Cardiac fibroblast (primary cell): Measurements from ENCODE around the gene ALDH1L2.

Experiments
- DNase-seq, 2 donors: peaks; one replicate each; pipeline versions ENCODE4 v3.0.0 to v3.0.0-alpha.2; 2010; ENCODE audit warnings: low read depth in 2 of 2
- H3K4me3 ChIP-seq, 2 donors: replicated peaks in 1 of 2; 1 replicate in 1 of 2; 2 replicates in 1 of 2; pipeline ENCODE4 v1.5.1; 2011; ENCODE audit warnings: low read depth in 2 of 2, low read length in 2 of 2, mild to moderate bottlenecking in 2 of 2, moderate library complexity in 1 of 2
- CTCF ChIP-seq: IDR thresholded peaks from one replicate; pipeline ENCODE4 v1.5.1; 2011; ENCODE audit warnings: low read depth, mild to moderate bottlenecking, low read length, inconsistent platforms

ALDH1L2 gene

GRCh38 chr12:105025890-105026289 lies 58.4 kb downstream of the ALDH1L2 start:
- DNase-seq, result peak; percentile 62 to 88
- no peak overlapping the region for H3K4me3 ChIP-seq
- no peak for TF ChIP-seq CTCF

- TF ChIP-seq CTCF, result no peak
- DNase-seq, result no peak
Observed at GRCh38 chr12:105024928-105025327, 59.3 kb downstream of the ALDH1L2 start.

GRCh38 chr12:105020241-105020962 lies 63.9 kb downstream of the ALDH1L2 start:
- no peak for DNase-seq
- TF ChIP-seq CTCF, result no peak
- no peak overlapping the region for H3K4me3 ChIP-seq

More at GRCh38 chr12:105024928-105025327, 59.3 kb downstream of the ALDH1L2 start:
- H3K4me3 ChIP-seq, result no peak overlapping the region

GRCh38 chr12:105018776-105019175 lies 65.5 kb downstream of the ALDH1L2 start:
- no peak for TF ChIP-seq CTCF
- DNase-seq, result no peak
- H3K4me3 ChIP-seq, result no peak overlapping the region

- no peak for DNase-seq
- no peak for TF ChIP-seq CTCF
- H3K4me3 ChIP-seq, result no peak overlapping the region
Observed at GRCh38 chr12:105018012-105018411, 66.2 kb downstream of the ALDH1L2 start.

- TF ChIP-seq CTCF, result no peak
- no peak for DNase-seq
- no peak overlapping the region for H3K4me3 ChIP-seq
Observed at GRCh38 chr12:105015543-105015942, 68.7 kb downstream of the ALDH1L2 start.

GRCh38 chr12:105014603-105015002 lies 69.7 kb downstream of the ALDH1L2 start:
- DNase-seq, result no peak
- H3K4me3 ChIP-seq, result no peak overlapping the region
- no peak for TF ChIP-seq CTCF
